MCF 10A (cell line): ENCODE data around the gene RDH12. TPM values are rescaled to one million over a fixed set of nuclear protein-coding genes. Genes with fewer than 3 reads are reported as not detected.

Source experiments
- BruUV-seq: library from RNA; stranded (reverse); fragments of 400-500 nt; replicated peaks from 2 replicates; lab custom pipeline; 2021; lab: Mats Ljungman, UMichigan
- CTCF ChIA-PET: fragments of 300-600 bp; sonication (Branson Sonifier 250); formaldehyde crosslinking; extraction: SDS; loops from one replicate; lab custom pipeline; 2021; ENCODE audit warnings: antibody characterized with exemption, inconsistent platforms; lab: Yijun Ruan, JAX
- POLR2A ChIA-PET: fragments of 300-600, 350-650 bp; sonication (Branson Sonifier 250); formaldehyde crosslinking; extraction: SDS; loops from one replicate; lab custom pipeline; 2020; ENCODE audit warnings: antibody characterized with exemption, inconsistent platforms; lab: Yijun Ruan, JAX
- DNase-seq: peaks from one replicate; pipeline ENCODE4 v3.0.0-alpha.2; 2018; ENCODE audit not compliant: unreplicated experiment
- H3K27ac Mint-ChIP-seq: one replicate; pipeline ENCODE4 v1.8.0; 2022; ENCODE audit warnings: mild to moderate bottlenecking, low read depth, mixed read lengths; ENCODE audit not compliant: unreplicated experiment
- H3K27me3 Mint-ChIP-seq: one replicate; pipeline ENCODE4 v1.8.0; 2022; ENCODE audit warnings: mixed read lengths; ENCODE audit not compliant: insufficient read depth, unreplicated experiment
- H3K36me3 Mint-ChIP-seq: one replicate; pipeline ENCODE4 v1.8.0; 2022; ENCODE audit warnings: mild to moderate bottlenecking, moderate library complexity, mixed read lengths; ENCODE audit not compliant: insufficient read depth, unreplicated experiment
- H3K4me1 Mint-ChIP-seq: one replicate; pipeline ENCODE4 v1.8.0; 2022; ENCODE audit warnings: mixed read lengths; ENCODE audit not compliant: insufficient read depth, unreplicated experiment
- H3K4me3 Mint-ChIP-seq: one replicate; pipeline ENCODE4 v1.8.0; 2022; ENCODE audit warnings: mild to moderate bottlenecking, moderate library complexity, mixed read lengths; ENCODE audit not compliant: unreplicated experiment
- H3K9me3 Mint-ChIP-seq: one replicate; pipeline ENCODE4 v1.8.0; 2022; ENCODE audit warnings: mixed read lengths; ENCODE audit not compliant: unreplicated experiment
- CTCF ChIP-seq: fragments of 200-600 bp; IDR thresholded peaks from one replicate; pipeline ENCODE4 v1.8.0; 2022; ENCODE audit warnings: antibody characterized with exemption, mild to moderate bottlenecking; ENCODE audit not compliant: unreplicated experiment
- intact Hi-C: fragments of 100-400 bp; cut with micrococcal nuclease; formaldehyde crosslinking; loops from 2 replicates; pipeline ENCODE4 v1.14.1; 2022
- total RNA-seq: library from RNA; stranded (reverse); gene quantifications from 2 replicates; pipeline ENCODE4 v1.2.3, GENCODE V29; 2022

RDH12 gene
- total RNA-seq, 1 experiment from 2014 or later = not detected

GRCh38 chr14:67719866-67720265 lies 18.2 kb downstream of the RDH12 start:
- peaks cover 27% of the 10 kb centered on the region for H3K27me3 Mint-ChIP-seq
- no peak overlapping the region for H3K27ac Mint-ChIP-seq
- intact Hi-C loops = no loop called here
- H3K4me3 Mint-ChIP-seq = no peak overlapping the region
- ChIA-PET POLR2A (interaction anchor here (1.1 kb wide), 1 partner anchor 208 kb away, joined by 3 read pairs; no protein-coding TSS in a partner anchor), CTCF (interaction anchor here (0.7 to 1.2 kb wide), 3 partner anchors 15 to 148 kb away, joined by 3 read pairs; no protein-coding TSS in a partner anchor)
- no peaks in the 10 kb centered on the region for H3K4me1 Mint-ChIP-seq
- BruUV-seq = no TSS peak
- no peak for DNase-seq
- H3K9me3 Mint-ChIP-seq = no peaks in the 10 kb centered on the region
- no peaks in the 10 kb centered on the region for H3K36me3 Mint-ChIP-seq
- TF ChIP-seq CTCF = no peak

DNA sequence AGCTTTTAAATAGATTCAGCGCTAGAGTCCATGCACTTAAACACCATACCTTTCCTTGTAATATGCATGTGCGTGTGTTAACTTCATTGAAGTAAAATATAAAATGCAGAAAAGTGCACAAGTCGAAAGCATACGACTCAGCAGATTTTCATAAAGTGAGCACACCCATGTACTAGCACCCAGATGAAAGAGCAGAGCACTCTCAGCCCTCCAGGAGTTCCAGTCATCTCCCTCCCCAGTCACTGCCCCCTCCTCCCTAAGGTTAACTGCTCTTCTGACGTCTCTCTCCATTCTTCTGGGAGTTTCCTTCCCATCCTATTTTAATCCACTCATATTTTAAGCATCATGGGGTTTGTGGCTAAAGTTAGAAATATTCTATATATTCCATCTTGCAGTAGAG lies 20.2 kb downstream of the RDH12 start:
- no TSS peak for BruUV-seq
- no peak overlapping the region for H3K27ac Mint-ChIP-seq
- TF ChIP-seq CTCF = no peak
- no peak overlapping the region for H3K4me3 Mint-ChIP-seq
- intact Hi-C loops = no loop called here
- ChIA-PET POLR2A (interaction anchor here (0.6 to 0.7 kb wide), 3 partner anchors 71 to 297 kb away, joined by 3 to 4 read pairs (median 3); partner anchors contain the start of gene ZFYVE26), CTCF (interaction anchor here (0.6 to 2.7 kb wide), 3 partner anchors 17 to 295 kb away, joined by 3 to 13 read pairs (median 3); no protein-coding TSS in a partner anchor)
- no peak for DNase-seq
- peaks cover 47% of the 10 kb centered on the region for H3K27me3 Mint-ChIP-seq
- no peaks in the 10 kb centered on the region for H3K36me3 Mint-ChIP-seq
- no peaks in the 10 kb centered on the region for H3K9me3 Mint-ChIP-seq
- no peaks in the 10 kb centered on the region for H3K4me1 Mint-ChIP-seq

DNA sequence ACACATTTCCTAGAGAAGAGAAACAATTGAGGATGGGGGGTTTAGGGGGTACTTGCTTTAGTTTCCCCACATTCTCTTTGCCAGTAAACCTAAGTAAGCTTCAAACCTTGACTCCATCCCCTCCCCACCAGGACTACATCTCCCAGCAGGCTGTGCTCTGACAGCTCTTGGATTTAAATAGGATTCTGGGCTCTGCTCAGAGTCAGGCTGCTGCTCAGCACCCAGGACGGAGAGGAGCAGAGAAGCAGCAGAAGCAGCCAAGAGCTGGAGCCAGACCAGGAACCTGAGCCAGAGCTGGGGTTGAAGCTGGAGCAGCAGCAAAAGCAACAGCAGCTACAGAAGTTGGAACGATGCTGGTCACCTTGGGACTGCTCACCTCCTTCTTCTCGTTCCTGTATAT lies 20.6 kb downstream of the RDH12 start:
- Mint-ChIP-seq H3K4me3 (no peak overlapping the region), H3K36me3 (no peaks in the 10 kb centered on the region), H3K9me3 (no peaks in the 10 kb centered on the region), H3K27me3 (peaks cover 51% of the 10 kb centered on the region), H3K4me1 (no peaks in the 10 kb centered on the region), H3K27ac (no peak overlapping the region)
- ChIA-PET POLR2A (interaction anchor here (0.6 to 0.7 kb wide), 3 partner anchors 71 to 297 kb away, joined by 3 to 4 read pairs (median 3); partner anchors contain the start of gene ZFYVE26), CTCF (interaction anchor here (0.5 to 2.7 kb wide), 5 partner anchors 18 to 1081 kb away, joined by 3 to 13 read pairs (median 4); no protein-coding TSS in a partner anchor)
- DNase-seq = no peak
- no peak for TF ChIP-seq CTCF
- intact Hi-C loops = no loop called here
- no TSS peak for BruUV-seq

DNA sequence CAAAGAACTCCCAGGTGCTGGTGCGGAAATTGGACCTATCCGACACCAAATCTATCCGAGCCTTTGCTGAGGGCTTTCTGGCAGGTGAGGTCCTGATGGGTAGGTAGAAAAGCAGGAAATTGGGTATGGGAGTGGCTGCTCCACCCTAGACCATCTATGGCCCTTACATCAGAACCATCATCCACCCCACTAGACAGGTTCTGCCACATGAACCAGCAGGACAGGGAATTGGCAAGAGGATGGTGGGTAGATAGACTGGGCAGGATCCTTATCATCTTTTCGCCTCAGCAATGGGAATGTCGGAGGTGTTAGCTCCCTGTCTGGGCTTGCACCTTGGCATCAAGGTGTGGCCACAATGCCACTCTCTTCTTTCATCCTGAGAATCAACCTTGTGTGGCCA lies 23.5 kb downstream of the RDH12 start:
- DNase-seq = no peak
- intact Hi-C loops = no loop called here
- no TSS peak for BruUV-seq
- no peaks in the 10 kb centered on the region for H3K4me1 Mint-ChIP-seq
- no peaks in the 10 kb centered on the region for H3K36me3 Mint-ChIP-seq
- TF ChIP-seq CTCF = no peak
- peaks cover 53% of the 10 kb centered on the region for H3K27me3 Mint-ChIP-seq
- POLR2A ChIA-PET = no interaction called here
- CTCF ChIA-PET = no interaction called here
- H3K9me3 Mint-ChIP-seq = no peaks in the 10 kb centered on the region
- H3K4me3 Mint-ChIP-seq = no peak overlapping the region
- no peak overlapping the region for H3K27ac Mint-ChIP-seq
